Tibial nerve (tissue), 4 donors: Measurements from ENCODE around the gene NECTIN1. TPM values are rescaled to one million over a fixed set of nuclear protein-coding genes. Genes with fewer than 3 reads are reported as not detected.

Experiments
- DNase-seq, 2 donors: peaks; one replicate each; pipeline ENCODE4 v3.0.0-alpha.2; 2019; ENCODE audit warnings: low spot score in 2 of 2
- H3K27ac ChIP-seq, 4 donors: fragments of 200-600 bp; sonication (generic) in 3 of 4; one replicate each; pipeline ENCODE4 v1.5.1; 2017 to 2019; ENCODE audit warnings: mild to moderate bottlenecking in 1 of 4
- H3K27me3 ChIP-seq, 2 donors: fragments of 200-600 bp; sonication (generic) in 1 of 2; one replicate each; pipeline versions ENCODE4 v1.5.1 to v1.6.0; 2017 to 2019
- H3K36me3 ChIP-seq, 3 donors: fragments of 200-600 bp; sonication (generic); one replicate each; pipeline ENCODE4 v1.5.1; 2018 to 2019
- H3K4me1 ChIP-seq, 4 donors: fragments of 200-600 bp; sonication (generic) in 3 of 4; one replicate each; pipeline ENCODE4 v1.5.1; 2017 to 2019
- H3K4me3 ChIP-seq, 4 donors: fragments of 200-600 bp; sonication (generic) in 3 of 4; one replicate each; pipeline ENCODE4 v1.5.1; 2017 to 2019; ENCODE audit warnings: mild to moderate bottlenecking in 1 of 4, moderate library complexity in 1 of 4
- H3K9me3 ChIP-seq, 4 donors: fragments of 200-600 bp; sonication (generic) in 3 of 4; one replicate each; pipeline ENCODE4 v1.5.1; 2017 to 2019
- CTCF ChIP-seq, 5 experiments: fragments of 200-600 bp in 3 of 5; fragments of 450-650 bp in 2 of 5; sonication (generic) in 3 of 5; IDR thresholded peaks; one replicate each; pipeline ENCODE4 v1.5.1; 2016 to 2019; ENCODE audit warnings: antibody characterized with exemption in 5 of 5, mild to moderate bottlenecking in 3 of 5, moderate library complexity in 2 of 5
- EP300 ChIP-seq, 2 donors: sonication (generic); formaldehyde crosslinking; IDR thresholded peaks; one replicate each; pipeline ENCODE4 v1.6.1; 2017; ENCODE audit warnings: antibody characterized with exemption in 2 of 2, mild to moderate bottlenecking in 1 of 2
- POLR2A ChIP-seq, 2 donors: fragments of 450-650 bp; IDR thresholded peaks; one replicate each; pipeline ENCODE4 v1.6.1; 2017; ENCODE audit warnings: antibody characterized with exemption in 2 of 2, mild to moderate bottlenecking in 2 of 2, moderate library complexity in 2 of 2
- WGBS, 2 donors: methylation state at CpG; one replicate each; pipeline ENCODE4 v1.1.5; 2018; 5-methylcytosine and 5-hydroxymethylcytosine counted together
- total RNA-seq, 4 donors: library from RNA; depleted of rRNA; stranded (reverse); fragments of >200 nt; gene quantifications; one replicate each; pipeline ENCODE4 v1.1.0, GENCODE V29; 2016

Gene NECTIN1
- total RNA-seq, 4 donors from 2014 or later: 6.0 to 29.1 (median 14.0) TPM

GRCh38 chr11:119722281-119722794, 6.7 kb downstream of the NECTIN1 start:
- no peaks in the 10 kb centered on the region for H3K9me3 ChIP-seq
- DNase-seq: no peak
- no peak overlapping the region for H3K4me3 ChIP-seq
- TF ChIP-seq CTCF (IDR thresholded peaks at IDR 0.05) (no peak), POLR2A (IDR thresholded peaks at IDR 0.05) (no peak), EP300 (IDR thresholded peaks at IDR 0.05) (no peak)
- no peaks in the 10 kb centered on the region for H3K27me3 ChIP-seq
- WGBS, 2 donors: 83 to 87% methylated on average over 7 to 10 of the region's 10 CpGs
- no peaks in the 10 kb centered on the region for H3K36me3 ChIP-seq
- no peak overlapping the region for H3K27ac ChIP-seq
- H3K4me1 ChIP-seq: peaks cover 0 to 35% (median 14%) of the 10 kb centered on the region in 4 donors

- TF ChIP-seq CTCF (IDR thresholded peaks at IDR 0.05) (peak; percentile 20 to 38 (median 30)), EP300 (IDR thresholded peaks at IDR 0.05) (no peak), POLR2A (IDR thresholded peaks at IDR 0.05) (no peak)
- H3K27ac ChIP-seq: peak overlapping the region in 1 of 4 donors; percentile 6
- DNase-seq: no peak
These were observed 7.6 kb downstream of the NECTIN1 start for GRCh38 chr11:119721129-119722120.

DNA sequence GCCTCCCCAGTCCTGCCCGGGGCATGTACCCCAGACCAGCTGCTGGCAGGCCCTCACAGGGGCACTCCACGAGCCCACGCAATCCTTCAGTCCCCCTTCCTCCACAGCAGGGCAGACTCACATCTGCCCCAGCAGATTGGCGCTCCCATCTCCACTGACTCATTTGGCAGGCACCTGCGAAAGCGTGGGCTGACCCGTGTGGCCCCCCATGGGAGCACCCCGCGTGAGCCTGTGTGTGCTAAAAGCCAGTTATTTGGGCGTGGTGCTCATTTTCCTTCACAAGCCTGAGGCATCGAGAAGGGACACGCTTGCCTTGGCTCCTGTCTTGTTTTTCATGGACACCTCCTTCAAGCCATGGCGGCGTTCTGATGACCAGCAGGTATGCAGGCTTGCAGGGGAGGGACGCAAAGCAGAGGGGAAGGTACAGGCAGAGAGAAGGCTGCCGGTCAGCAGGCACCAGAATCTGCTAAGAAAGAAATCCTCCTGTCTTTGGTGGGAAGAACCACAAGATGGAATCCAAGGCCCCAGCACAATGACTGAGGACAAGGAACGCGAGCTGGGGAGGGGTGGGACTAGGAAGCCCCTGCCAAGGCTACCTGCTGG, 8.6 kb downstream of the NECTIN1 start:
- peaks cover 0 to 20% (median 0%) of the 10 kb centered on the region in 4 donors for H3K4me1 ChIP-seq
- peak overlapping the region in 1 of 4 donors; percentile 6 for H3K27ac ChIP-seq
- no peaks in the 10 kb centered on the region for H3K36me3 ChIP-seq
- 62 to 75% methylated on average over 18 of the region's 18 CpGs for WGBS, 2 donors
- H3K4me3 ChIP-seq: no peak overlapping the region
- DNase-seq: no peak
- TF ChIP-seq EP300 (IDR thresholded peaks at IDR 0.05) (no peak), CTCF (IDR thresholded peaks at IDR 0.05) (no peak), POLR2A (IDR thresholded peaks at IDR 0.05) (no peak)
- no peaks in the 10 kb centered on the region for H3K9me3 ChIP-seq
- no peaks in the 10 kb centered on the region for H3K27me3 ChIP-seq

More at GRCh38 chr11:119721129-119722120, 7.6 kb downstream of the NECTIN1 start:
- Histone ChIP-seq H3K4me3 (no peak overlapping the region), H3K36me3 (no peaks in the 10 kb centered on the region), H3K9me3 (no peaks in the 10 kb centered on the region), H3K4me1 (peaks cover 0 to 26% (median 6%) of the 10 kb centered on the region in 4 donors), H3K27me3 (no peaks in the 10 kb centered on the region)
- 58 to 61% methylated on average over 12 to 13 of the region's 13 CpGs for WGBS, 2 donors

DNA sequence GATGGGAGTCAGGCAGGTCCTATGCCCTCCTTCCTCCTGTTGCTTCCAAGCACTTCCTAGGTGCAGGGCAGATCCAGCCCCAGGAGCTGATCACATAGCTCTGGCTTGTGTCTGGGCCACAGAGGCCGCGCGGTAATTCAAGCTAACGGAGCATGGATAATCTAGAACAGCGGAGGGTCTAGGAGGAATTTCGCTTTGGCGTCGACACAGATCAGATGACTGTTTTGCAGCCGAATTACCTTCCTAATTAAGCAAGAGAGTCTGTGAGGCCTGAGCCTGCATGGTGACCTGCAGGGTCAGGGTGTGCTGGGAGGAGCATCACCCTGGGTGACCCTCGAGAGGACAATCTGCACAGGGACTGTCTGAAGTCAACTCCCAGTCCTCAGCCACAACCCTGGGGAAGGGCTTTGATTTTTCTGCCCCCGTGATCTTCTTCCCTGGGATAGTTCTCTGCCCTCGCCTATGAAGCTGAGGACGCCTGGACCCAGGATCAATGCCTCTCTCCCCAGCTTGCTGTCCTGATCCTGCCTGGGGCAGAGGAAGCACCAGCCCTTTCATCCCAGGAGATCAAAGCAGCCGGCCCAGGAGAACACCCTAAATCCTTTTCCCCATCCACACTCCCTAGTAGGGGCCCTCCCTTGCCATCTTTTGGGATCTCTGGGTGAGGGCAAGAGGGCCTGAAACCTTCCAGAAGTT, 11.0 kb downstream of the NECTIN1 start:
- no peak overlapping the region for H3K27ac ChIP-seq
- 75 to 82% methylated on average over 14 of the region's 14 CpGs for WGBS, 2 donors
- DNase-seq: no peak
- H3K4me1 ChIP-seq: peaks cover 0 to 20% (median 0%) of the 10 kb centered on the region in 4 donors
- H3K4me3 ChIP-seq: no peak overlapping the region
- no peaks in the 10 kb centered on the region for H3K27me3 ChIP-seq
- no peaks in the 10 kb centered on the region for H3K36me3 ChIP-seq
- H3K9me3 ChIP-seq: no peaks in the 10 kb centered on the region
- TF ChIP-seq CTCF (IDR thresholded peaks at IDR 0.05) (no peak), EP300 (IDR thresholded peaks at IDR 0.05) (no peak), POLR2A (IDR thresholded peaks at IDR 0.05) (no peak)
